ENCODE measurements around the gene PHC2. TPM values are rescaled to one million over a fixed set of nuclear protein-coding genes. Genes with fewer than 3 reads are reported as not detected.

The PHC2 gene
- total and polyA plus RNA-seq, 2 of the 13 experiments (the other 11 are each of a cell fraction or from before 2014, with no cell fraction given), result 52.5 to 84.9 TPM

DNA sequence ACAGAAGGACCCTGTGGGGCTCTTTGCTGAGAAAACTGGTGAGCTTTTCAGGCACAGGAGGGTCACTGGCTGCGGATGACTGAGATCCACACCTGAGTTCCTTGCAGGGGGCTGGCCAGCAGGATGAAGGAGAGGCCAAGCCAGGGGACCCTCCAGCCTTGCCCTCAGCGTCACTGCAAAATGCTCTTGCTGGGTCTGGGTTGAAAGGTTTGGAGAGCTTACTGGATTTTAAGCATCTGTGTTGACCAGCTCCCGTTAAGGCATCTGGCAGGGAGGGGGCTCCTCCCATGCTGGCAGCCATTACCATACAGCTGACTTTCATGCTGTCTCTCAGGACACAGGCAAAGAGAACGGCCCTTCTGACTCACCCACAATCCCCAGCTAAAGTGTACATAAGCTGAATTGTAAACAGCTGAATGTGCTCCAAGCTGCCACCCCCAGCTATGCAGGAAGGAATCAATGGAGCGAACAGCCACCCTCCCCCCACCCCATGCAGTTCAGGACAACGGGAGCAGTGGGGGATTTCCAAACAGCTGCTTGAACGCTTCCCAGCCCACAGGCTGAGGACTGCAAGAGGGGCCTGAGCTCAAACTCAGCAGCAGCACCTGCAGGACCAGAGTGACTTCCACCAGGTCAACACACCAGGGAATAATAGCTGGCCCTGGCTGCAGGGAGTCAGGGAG is 88.7 kb downstream of the PHC2 start (continued):
- TF ChIP-seq, protein P1, sequence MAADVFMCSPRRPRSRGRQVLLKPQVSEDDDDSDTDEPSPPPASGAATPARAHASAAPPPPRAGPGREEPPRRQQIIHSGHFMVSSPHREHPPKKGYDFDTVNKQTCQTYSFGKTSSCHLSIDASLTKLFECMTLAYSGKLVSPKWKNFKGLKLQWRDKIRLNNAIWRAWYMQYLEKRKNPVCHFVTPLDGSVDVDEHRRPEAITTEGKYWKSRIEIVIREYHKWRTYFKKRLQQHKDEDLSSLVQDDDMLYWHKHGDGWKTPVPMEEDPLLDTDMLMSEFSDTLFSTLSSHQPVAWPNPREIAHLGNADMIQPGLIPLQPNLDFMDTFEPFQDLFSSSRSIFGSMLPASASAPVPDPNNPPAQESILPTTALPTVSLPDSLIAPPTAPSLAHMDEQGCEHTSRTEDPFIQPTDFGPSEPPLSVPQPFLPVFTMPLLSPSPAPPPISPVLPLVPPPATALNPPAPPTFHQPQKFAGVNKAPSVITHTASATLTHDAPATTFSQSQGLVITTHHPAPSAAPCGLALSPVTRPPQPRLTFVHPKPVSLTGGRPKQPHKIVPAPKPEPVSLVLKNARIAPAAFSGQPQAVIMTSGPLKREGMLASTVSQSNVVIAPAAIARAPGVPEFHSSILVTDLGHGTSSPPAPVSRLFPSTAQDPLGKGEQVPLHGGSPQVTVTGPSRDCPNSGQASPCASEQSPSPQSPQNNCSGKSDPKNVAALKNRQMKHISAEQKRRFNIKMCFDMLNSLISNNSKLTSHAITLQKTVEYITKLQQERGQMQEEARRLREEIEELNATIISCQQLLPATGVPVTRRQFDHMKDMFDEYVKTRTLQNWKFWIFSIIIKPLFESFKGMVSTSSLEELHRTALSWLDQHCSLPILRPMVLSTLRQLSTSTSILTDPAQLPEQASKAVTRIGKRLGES (CRISPR knock-in tag; IDR thresholded peaks at IDR 0.05; ENCODE audit: borderline replicate concordance), result no peak
- TF ChIP-seq, protein P2, sequence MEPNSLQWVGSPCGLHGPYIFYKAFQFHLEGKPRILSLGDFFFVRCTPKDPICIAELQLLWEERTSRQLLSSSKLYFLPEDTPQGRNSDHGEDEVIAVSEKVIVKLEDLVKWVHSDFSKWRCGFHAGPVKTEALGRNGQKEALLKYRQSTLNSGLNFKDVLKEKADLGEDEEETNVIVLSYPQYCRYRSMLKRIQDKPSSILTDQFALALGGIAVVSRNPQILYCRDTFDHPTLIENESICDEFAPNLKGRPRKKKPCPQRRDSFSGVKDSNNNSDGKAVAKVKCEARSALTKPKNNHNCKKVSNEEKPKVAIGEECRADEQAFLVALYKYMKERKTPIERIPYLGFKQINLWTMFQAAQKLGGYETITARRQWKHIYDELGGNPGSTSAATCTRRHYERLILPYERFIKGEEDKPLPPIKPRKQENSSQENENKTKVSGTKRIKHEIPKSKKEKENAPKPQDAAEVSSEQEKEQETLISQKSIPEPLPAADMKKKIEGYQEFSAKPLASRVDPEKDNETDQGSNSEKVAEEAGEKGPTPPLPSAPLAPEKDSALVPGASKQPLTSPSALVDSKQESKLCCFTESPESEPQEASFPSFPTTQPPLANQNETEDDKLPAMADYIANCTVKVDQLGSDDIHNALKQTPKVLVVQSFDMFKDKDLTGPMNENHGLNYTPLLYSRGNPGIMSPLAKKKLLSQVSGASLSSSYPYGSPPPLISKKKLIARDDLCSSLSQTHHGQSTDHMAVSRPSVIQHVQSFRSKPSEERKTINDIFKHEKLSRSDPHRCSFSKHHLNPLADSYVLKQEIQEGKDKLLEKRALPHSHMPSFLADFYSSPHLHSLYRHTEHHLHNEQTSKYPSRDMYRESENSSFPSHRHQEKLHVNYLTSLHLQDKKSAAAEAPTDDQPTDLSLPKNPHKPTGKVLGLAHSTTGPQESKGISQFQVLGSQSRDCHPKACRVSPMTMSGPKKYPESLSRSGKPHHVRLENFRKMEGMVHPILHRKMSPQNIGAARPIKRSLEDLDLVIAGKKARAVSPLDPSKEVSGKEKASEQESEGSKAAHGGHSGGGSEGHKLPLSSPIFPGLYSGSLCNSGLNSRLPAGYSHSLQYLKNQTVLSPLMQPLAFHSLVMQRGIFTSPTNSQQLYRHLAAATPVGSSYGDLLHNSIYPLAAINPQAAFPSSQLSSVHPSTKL (CRISPR knock-in tag; IDR thresholded peaks at IDR 0.05), result peak; percentile 92
- TF ChIP-seq, protein P3, sequence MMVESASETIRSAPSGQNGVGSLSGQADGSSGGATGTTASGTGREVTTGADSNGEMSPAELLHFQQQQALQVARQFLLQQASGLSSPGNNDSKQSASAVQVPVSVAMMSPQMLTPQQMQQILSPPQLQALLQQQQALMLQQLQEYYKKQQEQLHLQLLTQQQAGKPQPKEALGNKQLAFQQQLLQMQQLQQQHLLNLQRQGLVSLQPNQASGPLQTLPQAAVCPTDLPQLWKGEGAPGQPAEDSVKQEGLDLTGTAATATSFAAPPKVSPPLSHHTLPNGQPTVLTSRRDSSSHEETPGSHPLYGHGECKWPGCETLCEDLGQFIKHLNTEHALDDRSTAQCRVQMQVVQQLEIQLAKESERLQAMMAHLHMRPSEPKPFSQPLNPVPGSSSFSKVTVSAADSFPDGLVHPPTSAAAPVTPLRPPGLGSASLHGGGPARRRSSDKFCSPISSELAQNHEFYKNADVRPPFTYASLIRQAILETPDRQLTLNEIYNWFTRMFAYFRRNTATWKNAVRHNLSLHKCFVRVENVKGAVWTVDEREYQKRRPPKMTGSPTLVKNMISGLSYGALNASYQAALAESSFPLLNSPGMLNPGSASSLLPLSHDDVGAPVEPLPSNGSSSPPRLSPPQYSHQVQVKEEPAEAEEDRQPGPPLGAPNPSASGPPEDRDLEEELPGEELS (CRISPR knock-in tag; IDR thresholded peaks at IDR 0.05), result peak; percentile 99
- TF ChIP-seq SRY (CRISPR knock-in tag; IDR thresholded peaks at IDR 0.05) (no peak), BORCS8-MEF2B (CRISPR knock-in tag; IDR thresholded peaks at IDR 0.05) (0 out of 2 replicates have a peak, but pooled peaks have one; percentile 45), STAT5B (CRISPR knock-in tag; IDR thresholded peaks at IDR 0.05) (no peak), RBM22 (optimal IDR thresholded peaks at IDR 0.05; ENCODE audit: low read length) (peak; percentile 88), ZNF460 (CRISPR knock-in tag; IDR thresholded peaks at IDR 0.05; ENCODE audit: borderline replicate concordance) (no peak; the same call in 1 of the 2 replicates), MBD4 (IDR thresholded peaks at IDR 0.05; ENCODE audit: borderline replicate concordance, low read length) (no peak), ZNF264 (CRISPR knock-in tag; IDR thresholded peaks at IDR 0.05) (peak; percentile 83; the same call in 1 of the 2 replicates), RFXAP (CRISPR knock-in tag; IDR thresholded peaks at IDR 0.05; ENCODE audit: borderline replicate concordance) (peak; percentile 82), NPAS2 (CRISPR knock-in tag; IDR thresholded peaks at IDR 0.05; ENCODE audit: borderline replicate concordance) (no peak), NFIB (CRISPR knock-in tag; IDR thresholded peaks at IDR 0.05; ENCODE audit: borderline replicate concordance) (no peak)
- TF ChIP-seq, protein P4, sequence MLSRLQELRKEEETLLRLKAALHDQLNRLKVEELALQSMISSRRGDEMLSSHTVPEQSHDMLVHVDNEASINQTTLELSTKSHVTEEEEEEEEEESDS (CRISPR knock-in tag; IDR thresholded peaks at IDR 0.05; ENCODE audit: borderline replicate concordance), result 0 out of 2 replicates have a peak, but pooled peaks have one; percentile 48
- TF ChIP-seq, protein P5, sequence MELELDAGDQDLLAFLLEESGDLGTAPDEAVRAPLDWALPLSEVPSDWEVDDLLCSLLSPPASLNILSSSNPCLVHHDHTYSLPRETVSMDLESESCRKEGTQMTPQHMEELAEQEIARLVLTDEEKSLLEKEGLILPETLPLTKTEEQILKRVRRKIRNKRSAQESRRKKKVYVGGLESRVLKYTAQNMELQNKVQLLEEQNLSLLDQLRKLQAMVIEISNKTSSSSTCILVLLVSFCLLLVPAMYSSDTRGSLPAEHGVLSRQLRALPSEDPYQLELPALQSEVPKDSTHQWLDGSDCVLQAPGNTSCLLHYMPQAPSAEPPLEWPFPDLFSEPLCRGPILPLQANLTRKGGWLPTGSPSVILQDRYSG (CRISPR knock-in tag; IDR thresholded peaks at IDR 0.05), result no peak

All from HepG2 (cell line).